ENCODE results near the gene ARMC3. TPM values are rescaled to one million over a fixed set of nuclear protein-coding genes. Genes with fewer than 3 reads are reported as not detected.

Gene ARMC3
- total and polyA plus RNA-seq, 9 of the 15 experiments (the other 6 are each of a cell fraction or from before 2014, with no cell fraction given): 0.33 to 1.1 (median 0.62) TPM

DNA sequence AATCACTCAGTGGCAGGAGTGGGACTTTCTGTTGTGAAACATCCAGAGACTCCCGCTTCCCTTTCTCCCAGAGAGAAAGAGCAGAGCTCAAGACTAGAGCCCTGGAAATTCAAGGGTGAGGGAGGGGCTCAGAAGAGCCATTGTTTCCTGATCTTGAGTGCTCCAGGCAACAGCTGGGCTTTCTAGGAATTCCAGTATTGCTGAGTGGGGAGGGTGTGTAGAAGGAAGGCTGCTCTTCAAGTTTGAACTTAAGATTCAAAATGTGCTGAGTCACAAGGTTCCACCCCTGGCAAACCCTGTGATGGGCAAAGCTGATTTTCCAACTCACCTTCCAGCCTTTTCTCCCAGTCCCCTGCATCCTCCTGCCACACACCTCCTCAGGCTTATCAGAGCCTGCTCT lies 125.2 kb downstream of the ARMC3 start (continued):
- TF ChIP-seq CEBPB (tag; IDR thresholded peaks at IDR 0.05) (peak; percentile 37; the same call in 1 of the 2 replicates), NBN (IDR thresholded peaks at IDR 0.05; ENCODE audit: low read depth) (no peak), YY1 (IDR thresholded peaks at IDR 0.05; ENCODE audit: borderline replicate concordance in 1 of 3, control insufficient read depth in 1 of 3, extremely low read depth in 1 of 3, insufficient read depth in 3 of 3, insufficient read length in 1 of 3, insufficient replicate concordance in 2 of 3, low read depth in 1 of 3, low read length in 2 of 3) (no peak), ZKSCAN3 (CRISPR knock-in tag; IDR thresholded peaks at IDR 0.05) (no peak), OTX1 (CRISPR knock-in tag; IDR thresholded peaks at IDR 0.05) (no peak), KLF1 (tag; IDR thresholded peaks at IDR 0.05) (no peak), ZNF668 (CRISPR knock-in tag; IDR thresholded peaks at IDR 0.05) (no peak), SLC30A9 (CRISPR knock-in tag; IDR thresholded peaks at IDR 0.05) (no peak), SREBF1 (IDR thresholded peaks at IDR 0.05; ENCODE audit: borderline replicate concordance, low read depth, low read length) (no peak), POLR2B (IDR thresholded peaks at IDR 0.05; ENCODE audit: low read depth, partially characterized antibody) (no peak), PHF8 (IDR thresholded peaks at IDR 0.05; ENCODE audit: borderline replicate concordance, low read length) (no peak), KAT8 (IDR thresholded peaks at IDR 0.05; ENCODE audit: low read depth) (no peak), PTBP1 (IDR thresholded peaks at IDR 0.05; ENCODE audit: low read depth, low read length) (no peak), NFE2 (IDR thresholded peaks at IDR 0.05; ENCODE audit: low read depth) (peak; percentile 97), CBX8 (IDR thresholded peaks at IDR 0.05; ENCODE audit: borderline replicate concordance, extremely low read depth, low read depth, low read length, poor library complexity, severe bottlenecking) (no peak)
- TF ChIP-seq, protein P1, sequence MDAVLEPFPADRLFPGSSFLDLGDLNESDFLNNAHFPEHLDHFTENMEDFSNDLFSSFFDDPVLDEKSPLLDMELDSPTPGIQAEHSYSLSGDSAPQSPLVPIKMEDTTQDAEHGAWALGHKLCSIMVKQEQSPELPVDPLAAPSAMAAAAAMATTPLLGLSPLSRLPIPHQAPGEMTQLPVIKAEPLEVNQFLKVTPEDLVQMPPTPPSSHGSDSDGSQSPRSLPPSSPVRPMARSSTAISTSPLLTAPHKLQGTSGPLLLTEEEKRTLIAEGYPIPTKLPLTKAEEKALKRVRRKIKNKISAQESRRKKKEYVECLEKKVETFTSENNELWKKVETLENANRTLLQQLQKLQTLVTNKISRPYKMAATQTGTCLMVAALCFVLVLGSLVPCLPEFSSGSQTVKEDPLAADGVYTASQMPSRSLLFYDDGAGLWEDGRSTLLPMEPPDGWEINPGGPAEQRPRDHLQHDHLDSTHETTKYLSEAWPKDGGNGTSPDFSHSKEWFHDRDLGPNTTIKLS (IDR thresholded peaks at IDR 0.05; ENCODE audit: borderline replicate concordance, low read depth): no peak
- TF ChIP-seq, protein P2, sequence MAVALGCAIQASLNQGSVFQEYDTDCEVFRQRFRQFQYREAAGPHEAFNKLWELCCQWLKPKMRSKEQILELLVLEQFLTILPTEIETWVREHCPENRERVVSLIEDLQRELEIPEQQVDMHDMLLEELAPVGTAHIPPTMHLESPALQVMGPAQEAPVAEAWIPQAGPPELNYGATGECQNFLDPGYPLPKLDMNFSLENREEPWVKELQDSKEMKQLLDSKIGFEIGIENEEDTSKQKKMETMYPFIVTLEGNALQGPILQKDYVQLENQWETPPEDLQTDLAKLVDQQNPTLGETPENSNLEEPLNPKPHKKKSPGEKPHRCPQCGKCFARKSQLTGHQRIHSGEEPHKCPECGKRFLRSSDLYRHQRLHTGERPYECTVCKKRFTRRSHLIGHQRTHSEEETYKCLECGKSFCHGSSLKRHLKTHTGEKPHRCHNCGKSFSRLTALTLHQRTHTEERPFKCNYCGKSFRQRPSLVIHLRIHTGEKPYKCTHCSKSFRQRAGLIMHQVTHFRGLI (CRISPR knock-in tag; IDR thresholded peaks at IDR 0.05): no peak
- TF ChIP-seq, protein P3, sequence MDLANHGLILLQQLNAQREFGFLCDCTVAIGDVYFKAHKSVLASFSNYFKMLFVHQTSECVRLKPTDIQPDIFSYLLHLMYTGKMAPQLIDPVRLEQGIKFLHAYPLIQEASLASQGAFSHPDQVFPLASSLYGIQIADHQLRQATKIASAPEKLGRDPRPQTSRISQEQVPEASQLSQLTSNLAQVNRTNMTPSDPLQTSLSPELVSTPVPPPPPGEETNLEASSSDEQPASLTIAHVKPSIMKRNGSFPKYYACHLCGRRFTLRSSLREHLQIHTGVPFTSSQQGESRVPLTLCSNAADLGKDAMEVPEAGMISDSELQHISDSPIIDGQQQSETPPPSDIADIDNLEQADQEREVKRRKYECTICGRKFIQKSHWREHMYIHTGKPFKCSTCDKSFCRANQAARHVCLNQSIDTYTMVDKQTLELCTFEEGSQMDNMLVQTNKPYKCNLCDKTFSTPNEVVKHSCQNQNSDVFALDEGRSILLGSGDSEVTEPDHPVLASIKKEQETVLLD (IDR thresholded peaks at IDR 0.05): no peak; the same call in 1 of the 2 replicates
- TF ChIP-seq, protein P4, sequence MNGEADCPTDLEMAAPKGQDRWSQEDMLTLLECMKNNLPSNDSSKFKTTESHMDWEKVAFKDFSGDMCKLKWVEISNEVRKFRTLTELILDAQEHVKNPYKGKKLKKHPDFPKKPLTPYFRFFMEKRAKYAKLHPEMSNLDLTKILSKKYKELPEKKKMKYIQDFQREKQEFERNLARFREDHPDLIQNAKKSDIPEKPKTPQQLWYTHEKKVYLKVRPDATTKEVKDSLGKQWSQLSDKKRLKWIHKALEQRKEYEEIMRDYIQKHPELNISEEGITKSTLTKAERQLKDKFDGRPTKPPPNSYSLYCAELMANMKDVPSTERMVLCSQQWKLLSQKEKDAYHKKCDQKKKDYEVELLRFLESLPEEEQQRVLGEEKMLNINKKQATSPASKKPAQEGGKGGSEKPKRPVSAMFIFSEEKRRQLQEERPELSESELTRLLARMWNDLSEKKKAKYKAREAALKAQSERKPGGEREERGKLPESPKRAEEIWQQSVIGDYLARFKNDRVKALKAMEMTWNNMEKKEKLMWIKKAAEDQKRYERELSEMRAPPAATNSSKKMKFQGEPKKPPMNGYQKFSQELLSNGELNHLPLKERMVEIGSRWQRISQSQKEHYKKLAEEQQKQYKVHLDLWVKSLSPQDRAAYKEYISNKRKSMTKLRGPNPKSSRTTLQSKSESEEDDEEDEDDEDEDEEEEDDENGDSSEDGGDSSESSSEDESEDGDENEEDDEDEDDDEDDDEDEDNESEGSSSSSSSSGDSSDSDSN (IDR thresholded peaks at IDR 0.05; ENCODE audit: borderline replicate concordance in 1 of 2, low read depth in 2 of 2, low read length in 2 of 2): no peak
- TF ChIP-seq, protein P5, sequence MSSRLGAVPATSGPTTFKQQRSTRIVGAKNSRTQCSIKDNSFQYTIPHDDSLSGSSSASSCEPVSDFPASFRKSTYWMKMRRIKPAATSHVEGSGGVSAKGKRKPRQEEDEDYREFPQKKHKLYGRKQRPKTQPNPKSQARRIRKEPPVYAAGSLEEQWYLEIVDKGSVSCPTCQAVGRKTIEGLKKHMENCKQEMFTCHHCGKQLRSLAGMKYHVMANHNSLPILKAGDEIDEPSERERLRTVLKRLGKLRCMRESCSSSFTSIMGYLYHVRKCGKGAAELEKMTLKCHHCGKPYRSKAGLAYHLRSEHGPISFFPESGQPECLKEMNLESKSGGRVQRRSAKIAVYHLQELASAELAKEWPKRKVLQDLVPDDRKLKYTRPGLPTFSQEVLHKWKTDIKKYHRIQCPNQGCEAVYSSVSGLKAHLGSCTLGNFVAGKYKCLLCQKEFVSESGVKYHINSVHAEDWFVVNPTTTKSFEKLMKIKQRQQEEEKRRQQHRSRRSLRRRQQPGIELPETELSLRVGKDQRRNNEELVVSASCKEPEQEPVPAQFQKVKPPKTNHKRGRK (tag; IDR thresholded peaks at IDR 0.05): no peak

All from K562 (cell line).